Peyer's patch (tissue), 4 donors: ENCODE measurements around the gene ARF1. TPM values are rescaled to one million over a fixed set of nuclear protein-coding genes. Genes with fewer than 3 reads are reported as not detected.

Experiments used
- DNase-seq, 3 donors: peaks; one replicate each; pipeline ENCODE4 v3.0.0-alpha.2; 2017 to 2019
- H3K27ac ChIP-seq, 4 donors: fragments of 200-600 bp; sonication (generic); one replicate each; pipeline ENCODE4 v1.5.1; 2016 to 2019
- H3K27me3 ChIP-seq, 2 donors: fragments of 200-600 bp; sonication (generic); one replicate each; pipeline ENCODE4 v1.5.1; 2019
- H3K36me3 ChIP-seq, 3 donors: fragments of 200-600 bp; sonication (generic); one replicate each; pipeline ENCODE4 v1.5.1; 2016 to 2019
- H3K4me1 ChIP-seq, 4 donors: fragments of 200-600 bp; sonication (generic); one replicate each; pipeline ENCODE4 v1.5.1; 2016 to 2019
- H3K4me3 ChIP-seq, 4 donors: fragments of 200-600 bp; sonication (generic); 1 replicate in 3 of 4; 2 replicates in 1 of 4; pipeline ENCODE4 v1.5.1; 2016 to 2019; ENCODE audit warnings: mild to moderate bottlenecking in 1 of 4
- H3K9me3 ChIP-seq, 4 donors: fragments of 200-600 bp; sonication (generic); one replicate each; pipeline ENCODE4 v1.5.1; 2016 to 2019; ENCODE audit warnings: mild to moderate bottlenecking in 1 of 4
- POLR2A ChIP-seq, 2 donors: fragments of 450-650 bp; IDR thresholded peaks; one replicate each; pipeline ENCODE4 v1.5.1; 2017; ENCODE audit warnings: antibody characterized with exemption in 2 of 2, mild to moderate bottlenecking in 2 of 2, moderate library complexity in 2 of 2
- total RNA-seq, 4 donors: library from RNA; depleted of rRNA; stranded (reverse); fragments of >200 nt; gene quantifications; one replicate each; pipeline ENCODE4 v1.1.0, GENCODE V29; 2016
- TF ChIP-seq, protein P1 (sequence below), 6 experiments: fragments of 450-650 bp in 4 of 6; fragments of 200-600 bp in 2 of 6; sonication (generic) in 1 of 6; IDR thresholded peaks; one replicate each; pipeline ENCODE4 v1.5.1; 2017 to 2019; ENCODE audit warnings: antibody characterized with exemption in 6 of 6, mild to moderate bottlenecking in 3 of 6, moderate library complexity in 1 of 6

ARF1 gene
- total RNA-seq, 4 donors from 2014 or later: 243 to 434 (median 392) TPM

DNA sequence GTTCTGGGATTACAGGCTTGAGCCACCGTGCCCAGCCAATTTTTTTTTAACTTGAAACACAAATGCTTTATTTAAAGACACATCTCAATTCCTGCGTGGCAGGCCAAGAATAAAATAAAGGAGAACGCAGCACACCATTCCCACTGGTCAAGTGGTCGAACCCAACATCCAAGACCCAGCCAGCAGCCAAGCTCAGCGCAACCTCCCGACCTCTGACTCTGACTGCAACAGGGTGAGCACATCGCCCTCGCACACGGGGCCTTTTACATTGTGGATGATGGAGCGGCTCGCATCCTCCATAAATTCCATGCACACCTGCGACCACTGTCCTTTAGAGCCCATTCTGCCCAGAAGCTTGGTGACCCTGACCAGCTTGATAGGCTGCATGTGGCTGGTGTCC, 52.1 kb downstream of the ARF1 start:
- H3K27me3 ChIP-seq: no peaks in the 10 kb centered on the region
- no peak for TF ChIP-seq POLR2A (IDR thresholded peaks at IDR 0.05)
- DNase-seq: no peak
- no peak overlapping the region for H3K27ac ChIP-seq
- H3K4me1 ChIP-seq: no peaks in the 10 kb centered on the region
- no peak overlapping the region for H3K4me3 ChIP-seq
- H3K9me3 ChIP-seq: no peaks in the 10 kb centered on the region
- H3K36me3 ChIP-seq: no peaks in the 10 kb centered on the region

DNA sequence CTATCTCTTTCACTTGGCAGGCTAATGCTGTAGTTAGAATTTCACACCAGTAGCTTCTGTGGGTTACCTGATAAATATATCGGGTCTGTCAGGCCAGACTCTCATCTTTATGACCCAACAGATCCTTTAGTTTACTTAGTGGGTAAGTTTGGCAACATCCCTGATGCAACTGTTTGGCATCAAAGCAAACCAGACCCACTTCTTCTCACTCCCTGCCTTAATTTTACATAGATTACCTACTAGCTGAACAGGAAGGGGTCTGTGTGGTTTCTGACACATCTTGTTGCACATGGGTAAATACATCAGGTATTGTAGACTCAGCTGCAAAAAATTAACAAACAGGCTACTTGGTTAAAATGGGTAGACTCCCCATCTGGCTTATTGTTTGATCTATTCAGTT, 54.4 kb downstream of the ARF1 start:
- Histone ChIP-seq H3K36me3 (no peaks in the 10 kb centered on the region), H3K9me3 (no peaks in the 10 kb centered on the region), H3K27ac (no peak overlapping the region), H3K27me3 (no peaks in the 10 kb centered on the region), H3K4me1 (peaks cover 0 to 13% (median 10%) of the 10 kb centered on the region in 4 donors), H3K4me3 (no peak overlapping the region)
- TF ChIP-seq POLR2A (IDR thresholded peaks at IDR 0.05): no peak
- TF ChIP-seq, protein P1, sequence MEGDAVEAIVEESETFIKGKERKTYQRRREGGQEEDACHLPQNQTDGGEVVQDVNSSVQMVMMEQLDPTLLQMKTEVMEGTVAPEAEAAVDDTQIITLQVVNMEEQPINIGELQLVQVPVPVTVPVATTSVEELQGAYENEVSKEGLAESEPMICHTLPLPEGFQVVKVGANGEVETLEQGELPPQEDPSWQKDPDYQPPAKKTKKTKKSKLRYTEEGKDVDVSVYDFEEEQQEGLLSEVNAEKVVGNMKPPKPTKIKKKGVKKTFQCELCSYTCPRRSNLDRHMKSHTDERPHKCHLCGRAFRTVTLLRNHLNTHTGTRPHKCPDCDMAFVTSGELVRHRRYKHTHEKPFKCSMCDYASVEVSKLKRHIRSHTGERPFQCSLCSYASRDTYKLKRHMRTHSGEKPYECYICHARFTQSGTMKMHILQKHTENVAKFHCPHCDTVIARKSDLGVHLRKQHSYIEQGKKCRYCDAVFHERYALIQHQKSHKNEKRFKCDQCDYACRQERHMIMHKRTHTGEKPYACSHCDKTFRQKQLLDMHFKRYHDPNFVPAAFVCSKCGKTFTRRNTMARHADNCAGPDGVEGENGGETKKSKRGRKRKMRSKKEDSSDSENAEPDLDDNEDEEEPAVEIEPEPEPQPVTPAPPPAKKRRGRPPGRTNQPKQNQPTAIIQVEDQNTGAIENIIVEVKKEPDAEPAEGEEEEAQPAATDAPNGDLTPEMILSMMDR (IDR thresholded peaks at IDR 0.05): no peak
- no peak for DNase-seq

DNA sequence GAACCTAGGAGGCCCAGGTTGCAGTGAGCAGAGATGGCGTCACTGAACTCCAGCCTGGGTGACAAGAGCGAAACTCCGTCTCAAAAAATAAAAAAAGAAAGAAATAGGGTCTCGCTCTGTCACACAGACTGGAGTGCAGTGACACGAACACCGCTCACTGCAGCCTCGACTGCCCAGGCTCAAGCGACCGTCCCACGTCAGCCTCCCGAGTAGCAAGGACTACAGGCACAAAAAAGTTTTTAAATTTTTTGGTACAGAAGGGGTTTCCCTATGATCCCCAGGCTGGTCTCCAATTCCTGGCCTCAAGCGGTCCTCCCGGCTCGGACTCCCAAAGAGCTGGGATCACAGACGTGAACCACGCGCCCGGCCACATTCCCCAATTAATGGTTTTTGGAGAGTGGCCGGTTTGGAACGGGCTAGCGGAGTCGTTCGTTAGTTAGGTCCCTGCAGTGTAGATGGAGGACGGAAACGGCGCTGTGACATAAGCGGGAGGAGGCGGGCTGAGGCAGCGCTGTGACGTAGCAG, 57.0 kb downstream of the ARF1 start:
- peak overlapping the region; percentile 81 to 98 (median 93) for H3K4me3 ChIP-seq
- no peak for DNase-seq
- TF ChIP-seq POLR2A (IDR thresholded peaks at IDR 0.05): no peak
- TF ChIP-seq, protein P1 (IDR thresholded peaks at IDR 0.05): no peak
- no peaks in the 10 kb centered on the region for H3K27me3 ChIP-seq
- peaks cover 3 to 38% (median 24%) of the 10 kb centered on the region in 4 donors for H3K4me1 ChIP-seq
- H3K9me3 ChIP-seq: no peaks in the 10 kb centered on the region
- H3K36me3 ChIP-seq: no peaks in the 10 kb centered on the region
- peak overlapping the region; percentile 98 to 100 (median 100) for H3K27ac ChIP-seq

DNA sequence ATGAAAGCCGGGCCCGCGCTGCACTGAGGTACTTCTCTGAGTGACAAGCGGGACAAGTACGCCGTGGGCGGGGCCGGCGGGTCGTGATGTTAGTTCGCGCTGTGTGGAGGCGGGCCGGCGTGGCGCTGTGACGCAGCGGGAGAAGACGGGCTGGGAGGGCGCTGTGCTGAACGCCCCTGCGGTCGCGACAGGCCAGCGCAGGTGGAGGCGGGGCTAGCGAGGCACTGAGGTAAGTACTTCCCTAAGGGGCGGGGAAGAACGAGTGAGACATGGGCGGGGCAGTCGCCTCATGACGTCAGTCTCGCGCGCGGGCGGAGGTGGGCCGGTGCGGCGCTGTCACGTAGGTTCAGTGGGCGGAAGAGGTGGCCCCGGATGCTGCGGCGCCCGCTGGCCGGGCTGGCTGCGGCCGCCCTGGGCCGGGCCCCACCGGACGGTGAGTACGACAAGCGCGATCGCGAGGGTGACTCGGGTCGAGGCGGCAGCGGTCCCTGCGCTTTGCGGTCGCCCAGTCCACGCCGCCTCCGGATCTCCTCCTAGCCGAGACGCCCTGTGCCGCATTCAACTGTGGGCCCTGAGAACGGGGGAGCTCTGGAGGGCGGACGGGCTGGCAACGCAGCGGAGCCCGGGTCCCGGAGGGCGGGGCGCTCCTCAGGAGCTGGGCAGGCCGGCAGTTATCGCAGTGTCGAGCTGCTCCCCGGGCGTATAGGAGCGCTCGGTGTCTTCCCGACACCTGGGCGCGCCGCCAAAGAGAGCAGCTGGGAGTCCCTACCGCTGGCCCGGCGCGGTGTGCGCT, 57.6 kb downstream of the ARF1 start, which contains the start of gene GUK1:
TSS of gene GUK1 (plus strand) at position 349 of the 793 bp plus-strand sequence. CDS start at position 373, 24 bp downstream.
- peak; percentile 98 to 99 for TF ChIP-seq POLR2A (IDR thresholded peaks at IDR 0.05)
- TF ChIP-seq, protein P1 (IDR thresholded peaks at IDR 0.05): peak in 5 of 6 experiments; percentile 23 to 54 (median 49)
- Histone ChIP-seq H3K9me3 (no peaks in the 10 kb centered on the region), H3K4me1 (peaks cover 3 to 39% (median 24%) of the 10 kb centered on the region in 4 donors), H3K27ac (peak within 1 kb of the TSS; percentile 98 to 100 (median 100)), H3K27me3 (no peaks in the 10 kb centered on the region), H3K36me3 (peaks cover 0 to 1% (median 0%) of the 10 kb centered on the region in 3 donors), H3K4me3 (peak within 1 kb of the TSS; percentile 81 to 98 (median 93))
- peak; percentile 100 for DNase-seq

DNA sequence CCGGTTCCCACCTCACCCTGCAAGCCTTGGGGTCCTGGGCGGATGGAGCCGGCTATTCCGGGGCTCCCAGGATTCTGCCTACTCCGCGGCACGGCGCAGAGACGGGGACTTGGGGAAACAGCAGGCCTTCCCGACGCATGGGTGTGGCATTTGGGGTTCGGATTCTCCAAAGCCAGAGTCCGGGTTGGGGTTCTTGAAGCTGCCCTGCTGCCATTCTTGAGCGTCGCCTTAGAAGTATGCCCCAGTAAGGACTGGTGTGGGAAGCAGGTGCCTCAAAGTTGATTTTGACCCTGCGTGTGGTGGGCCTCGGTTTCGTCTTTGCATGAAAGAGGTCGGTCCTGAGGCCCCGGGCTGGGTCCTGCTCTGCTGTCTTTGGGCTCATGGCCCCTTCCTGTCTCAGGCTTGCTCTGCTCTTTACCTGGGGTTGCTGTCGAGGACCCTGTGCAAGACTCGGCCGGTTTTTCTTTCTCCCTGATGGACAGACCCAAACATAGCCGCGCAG, 58.3 kb downstream of the ARF1 start:
- H3K27ac ChIP-seq: peak overlapping the region; percentile 98 to 100 (median 100)
- H3K9me3 ChIP-seq: no peaks in the 10 kb centered on the region
- H3K4me3 ChIP-seq: peak overlapping the region; percentile 81 to 98 (median 93)
- peaks cover 3 to 39% (median 24%) of the 10 kb centered on the region in 4 donors for H3K4me1 ChIP-seq
- H3K27me3 ChIP-seq: no peaks in the 10 kb centered on the region
- peaks cover 0 to 8% (median 0%) of the 10 kb centered on the region in 3 donors for H3K36me3 ChIP-seq
- DNase-seq: no peak
- no peak for TF ChIP-seq POLR2A (IDR thresholded peaks at IDR 0.05)
- TF ChIP-seq, protein P1 (IDR thresholded peaks at IDR 0.05): no peak
